ENCODE data around the gene ECEL1. TPM values are rescaled to one million over a fixed set of nuclear protein-coding genes. Genes with fewer than 3 reads are reported as not detected.

The ECEL1 gene
- total RNA-seq, 1 donor from 2014 or later: 0.50 TPM

- Mint-ChIP-seq H3K36me3 (ENCODE audit: low read depth) (no peaks in the 10 kb centered on the region), H3K4me3 (ENCODE audit: low read depth) (no peak overlapping the region), H3K27me3 (ENCODE audit: low read depth) (peaks cover 18% of the 10 kb centered on the region), H3K4me1 (ENCODE audit: low read depth) (no peaks in the 10 kb centered on the region), H3K27ac (no peak overlapping the region), H3K9me3 (no peaks in the 10 kb centered on the region)
- intact Hi-C loops (cut with micrococcal nuclease): no loop called here
- DNase-seq (ENCODE audit: low spot score): no peak
Observed at GRCh38 chr2:232465061-232465460, 22.6 kb downstream of the ECEL1 start.

DNA sequence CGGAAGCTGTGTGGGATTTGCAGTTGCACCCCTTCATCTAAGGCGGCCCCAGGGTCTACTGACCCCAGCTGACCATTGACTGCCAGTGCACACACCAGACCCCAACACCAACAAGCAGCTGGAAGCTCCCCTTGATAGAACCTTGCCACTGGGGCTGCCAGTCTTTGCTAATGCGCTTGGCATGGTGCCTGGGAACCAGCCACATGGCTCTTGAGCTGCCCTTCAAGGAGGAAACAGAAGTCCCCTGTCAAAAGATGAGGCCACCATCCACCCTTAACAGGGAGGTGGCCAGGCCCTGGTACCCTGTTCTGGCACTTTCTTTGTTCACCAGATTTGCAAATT lies 23.1 kb downstream of the ECEL1 start:
- H3K27me3 Mint-ChIP-seq (ENCODE audit: low read depth): peaks cover 20% of the 10 kb centered on the region
- no peak for DNase-seq (ENCODE audit: low spot score)
- H3K27ac Mint-ChIP-seq: no peak overlapping the region
- no peaks in the 10 kb centered on the region for H3K9me3 Mint-ChIP-seq
- H3K4me3 Mint-ChIP-seq (ENCODE audit: low read depth): no peak overlapping the region
- intact Hi-C loops (cut with micrococcal nuclease): no loop called here
- no peaks in the 10 kb centered on the region for H3K36me3 Mint-ChIP-seq (ENCODE audit: low read depth)
- no peaks in the 10 kb centered on the region for H3K4me1 Mint-ChIP-seq (ENCODE audit: low read depth)

DNA sequence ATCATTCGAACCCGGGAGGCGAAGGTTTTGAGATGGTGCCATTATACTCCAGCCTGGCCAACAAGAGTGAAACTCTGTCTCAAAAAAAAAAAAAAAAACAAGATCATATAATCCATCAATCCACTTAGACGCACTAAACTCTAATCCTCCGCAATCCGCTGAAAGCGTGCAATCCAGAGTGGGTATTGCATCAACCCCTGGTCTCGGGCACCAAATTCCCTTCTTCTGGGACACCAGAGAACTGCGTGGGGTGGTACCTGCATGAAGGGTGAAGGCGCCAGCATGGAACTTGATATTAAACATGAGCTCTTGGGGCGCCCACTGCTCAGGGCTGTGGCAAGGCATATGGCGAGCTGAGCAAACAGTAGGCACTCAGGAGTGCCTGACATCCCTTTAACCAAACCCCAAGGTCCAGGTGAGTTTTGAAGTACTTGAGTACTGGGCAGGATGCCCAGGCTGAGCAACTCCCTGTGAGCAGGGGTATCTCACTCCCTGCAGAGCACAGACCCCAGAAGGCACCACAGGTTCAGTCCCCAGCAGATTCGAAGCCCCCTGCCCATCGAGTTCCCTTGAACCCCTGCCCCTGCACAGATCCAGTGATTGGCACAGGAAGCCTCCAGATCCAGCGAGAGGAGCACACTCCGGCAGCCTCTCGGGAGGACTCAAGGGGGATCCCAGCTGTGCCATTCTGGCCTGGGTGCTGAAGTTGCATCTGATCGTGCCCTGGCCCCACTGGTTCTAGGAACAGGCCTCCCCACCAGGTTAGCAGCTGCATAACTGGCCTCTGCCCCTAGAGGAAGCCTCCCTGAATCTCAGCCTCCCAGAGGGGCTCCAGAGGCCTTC lies 23.7 kb downstream of the ECEL1 start:
- H3K36me3 Mint-ChIP-seq (ENCODE audit: low read depth): no peaks in the 10 kb centered on the region
- no peaks in the 10 kb centered on the region for H3K9me3 Mint-ChIP-seq
- DNase-seq (ENCODE audit: low spot score): no peak
- H3K27ac Mint-ChIP-seq: no peak overlapping the region
- peaks cover 14% of the 10 kb centered on the region for H3K27me3 Mint-ChIP-seq (ENCODE audit: low read depth)
- H3K4me1 Mint-ChIP-seq (ENCODE audit: low read depth): no peaks in the 10 kb centered on the region
- no peak overlapping the region for H3K4me3 Mint-ChIP-seq (ENCODE audit: low read depth)
- intact Hi-C loops (cut with micrococcal nuclease): no loop called here

GRCh38 chr2:232460171-232460570 lies 27.5 kb downstream of the ECEL1 start:
- intact Hi-C loops (cut with micrococcal nuclease): no loop called here
- Mint-ChIP-seq H3K27ac (no peak overlapping the region), H3K4me1 (ENCODE audit: low read depth) (no peaks in the 10 kb centered on the region), H3K36me3 (ENCODE audit: low read depth) (no peaks in the 10 kb centered on the region), H3K27me3 (ENCODE audit: low read depth) (peaks cover 9% of the 10 kb centered on the region), H3K4me3 (ENCODE audit: low read depth) (no peak overlapping the region), H3K9me3 (no peaks in the 10 kb centered on the region)
- no peak for DNase-seq (ENCODE audit: low spot score)

- no peak for DNase-seq (ENCODE audit: low spot score)
- intact Hi-C loops (cut with micrococcal nuclease): no loop called here
- Mint-ChIP-seq H3K27me3 (ENCODE audit: low read depth) (peaks cover 9% of the 10 kb centered on the region), H3K27ac (no peak overlapping the region), H3K36me3 (ENCODE audit: low read depth) (no peaks in the 10 kb centered on the region), H3K4me3 (ENCODE audit: low read depth) (no peak overlapping the region), H3K9me3 (no peaks in the 10 kb centered on the region), H3K4me1 (ENCODE audit: low read depth) (no peaks in the 10 kb centered on the region)
Observed at GRCh38 chr2:232459419-232460035, 28.1 kb downstream of the ECEL1 start.

- H3K4me3 Mint-ChIP-seq (ENCODE audit: low read depth): no peak overlapping the region
- no peak for DNase-seq (ENCODE audit: low spot score)
- no peaks in the 10 kb centered on the region for H3K36me3 Mint-ChIP-seq (ENCODE audit: low read depth)
- peaks cover 9% of the 10 kb centered on the region for H3K27me3 Mint-ChIP-seq (ENCODE audit: low read depth)
- H3K27ac Mint-ChIP-seq: no peak overlapping the region
- intact Hi-C loops (cut with micrococcal nuclease): no loop called here
- no peaks in the 10 kb centered on the region for H3K4me1 Mint-ChIP-seq (ENCODE audit: low read depth)
- no peaks in the 10 kb centered on the region for H3K9me3 Mint-ChIP-seq
Observed at GRCh38 chr2:232458661-232459418, 28.8 kb downstream of the ECEL1 start.

GRCh38 chr2:232458051-232458660 lies 29.5 kb downstream of the ECEL1 start:
- intact Hi-C loops (cut with micrococcal nuclease): no loop called here
- H3K4me1 Mint-ChIP-seq (ENCODE audit: low read depth): no peaks in the 10 kb centered on the region
- no peak overlapping the region for H3K4me3 Mint-ChIP-seq (ENCODE audit: low read depth)
- no peaks in the 10 kb centered on the region for H3K36me3 Mint-ChIP-seq (ENCODE audit: low read depth)
- H3K9me3 Mint-ChIP-seq: no peaks in the 10 kb centered on the region
- DNase-seq (ENCODE audit: low spot score): no peak
- no peak overlapping the region for H3K27ac Mint-ChIP-seq
- peaks cover 12% of the 10 kb centered on the region for H3K27me3 Mint-ChIP-seq (ENCODE audit: low read depth)

DNA sequence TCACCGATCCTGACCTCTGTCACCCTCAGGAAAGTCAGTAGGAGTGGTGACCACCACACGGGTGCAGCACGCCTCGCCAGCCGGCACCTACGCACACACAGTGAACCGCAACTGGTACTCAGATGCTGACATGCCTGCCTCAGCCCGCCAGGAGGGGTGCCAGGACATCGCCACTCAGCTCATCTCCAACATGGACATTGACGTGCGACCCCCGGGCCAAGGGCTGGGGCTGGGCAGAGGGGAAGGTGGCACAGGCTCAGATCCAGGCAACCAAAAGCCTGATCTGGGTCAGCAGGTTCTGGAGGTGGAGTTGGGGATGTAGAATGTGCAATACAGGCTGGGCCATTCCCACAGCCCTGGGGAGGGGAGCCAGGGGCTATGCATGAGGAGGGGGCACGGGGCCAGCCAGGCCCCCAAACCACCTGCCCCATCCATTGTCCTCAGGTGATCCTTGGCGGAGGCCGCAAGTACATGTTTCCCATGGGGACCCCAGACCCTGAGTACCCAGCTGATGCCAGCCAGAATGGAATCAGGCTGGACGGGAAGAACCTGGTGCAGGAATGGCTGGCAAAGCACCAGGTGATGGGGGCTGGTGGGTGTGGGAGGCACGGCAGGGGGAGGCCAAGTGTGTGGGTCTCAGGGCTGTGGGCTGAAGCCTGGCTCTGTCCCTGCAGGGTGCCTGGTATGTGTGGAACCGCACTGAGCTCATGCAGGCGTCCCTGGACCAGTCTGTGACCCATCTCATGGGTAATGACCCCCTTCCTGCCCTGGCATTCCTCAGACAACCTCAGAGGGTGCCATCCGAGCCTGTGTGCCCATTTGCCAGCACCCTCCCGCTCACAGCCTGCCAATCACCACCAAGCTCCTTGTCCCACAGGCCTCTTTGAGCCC lies 30.3 kb downstream of the ECEL1 start:
- intact Hi-C loops (cut with micrococcal nuclease): no loop called here
- Mint-ChIP-seq H3K27ac (no peak overlapping the region), H3K4me1 (ENCODE audit: low read depth) (no peaks in the 10 kb centered on the region), H3K4me3 (ENCODE audit: low read depth) (no peak overlapping the region), H3K9me3 (no peaks in the 10 kb centered on the region), H3K36me3 (ENCODE audit: low read depth) (no peaks in the 10 kb centered on the region), H3K27me3 (ENCODE audit: low read depth) (peaks cover 10% of the 10 kb centered on the region)
- no peak for DNase-seq (ENCODE audit: low spot score)

- no peak for DNase-seq (ENCODE audit: low spot score)
- Mint-ChIP-seq H3K9me3 (no peaks in the 10 kb centered on the region), H3K4me1 (ENCODE audit: low read depth) (no peaks in the 10 kb centered on the region), H3K27me3 (ENCODE audit: low read depth) (peaks cover 8% of the 10 kb centered on the region), H3K36me3 (ENCODE audit: low read depth) (no peaks in the 10 kb centered on the region), H3K27ac (no peak overlapping the region), H3K4me3 (ENCODE audit: low read depth) (no peak overlapping the region)
- intact Hi-C loops (cut with micrococcal nuclease): no loop called here
Observed at GRCh38 chr2:232456296-232457120, 31.1 kb downstream of the ECEL1 start.

DNA sequence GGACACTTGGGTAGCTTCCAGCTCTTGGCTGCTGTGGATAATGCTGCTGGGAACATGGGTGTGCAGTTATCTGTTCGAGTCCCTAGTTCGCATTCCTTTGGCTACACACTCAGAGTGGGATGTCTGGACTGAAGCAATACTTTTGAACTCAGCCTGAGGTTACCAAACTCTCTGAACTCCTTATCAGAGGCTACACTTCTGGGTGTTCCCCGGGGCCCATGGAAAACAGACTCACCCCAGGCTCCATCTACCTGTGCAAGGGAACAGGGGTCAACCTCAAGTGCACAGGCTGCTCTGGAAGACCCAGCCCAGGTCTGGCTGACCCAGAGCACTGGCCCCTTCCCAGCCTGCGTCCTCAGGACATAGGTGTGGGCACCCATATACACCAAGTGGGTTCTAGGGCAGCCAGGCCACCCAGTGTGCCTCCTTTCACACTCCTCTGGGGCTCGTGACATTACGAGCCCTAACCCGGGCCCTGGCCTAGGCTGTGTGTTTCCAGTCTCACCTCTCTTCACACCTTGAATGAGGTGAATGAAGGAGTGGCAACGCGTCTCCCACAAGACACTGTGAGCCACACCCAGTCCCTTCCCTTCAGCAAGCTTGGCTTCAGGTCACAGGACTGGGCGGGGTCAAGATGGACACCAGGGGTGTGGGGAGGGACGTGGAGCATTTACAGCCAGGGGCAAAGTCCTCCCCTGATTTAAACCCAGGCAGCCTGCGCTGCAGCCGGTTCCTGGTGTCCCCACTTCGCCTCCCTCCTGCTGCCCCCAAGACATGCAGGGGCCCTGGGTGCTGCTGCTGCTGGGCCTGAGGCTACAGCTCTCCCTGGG lies 32.0 kb downstream of the ECEL1 start, which contains the start of gene ALPI:
Gene ALPI (plus strand): TSS at position 728 of the 830 bp plus-strand sequence. CDS start 47 bp downstream, at position 775.
- no peak within 1 kb of the TSS for H3K27ac Mint-ChIP-seq
- intact Hi-C loops (cut with micrococcal nuclease): no loop called here
- peaks cover 5% of the 10 kb centered on the region for H3K27me3 Mint-ChIP-seq (ENCODE audit: low read depth)
- H3K36me3 Mint-ChIP-seq (ENCODE audit: low read depth): no peaks in the 10 kb centered on the region
- H3K4me3 Mint-ChIP-seq (ENCODE audit: low read depth): no peak within 1 kb of the TSS
- no peaks in the 10 kb centered on the region for H3K9me3 Mint-ChIP-seq
- H3K4me1 Mint-ChIP-seq (ENCODE audit: low read depth): no peaks in the 10 kb centered on the region
- no peak for DNase-seq (ENCODE audit: low spot score)

GRCh38 chr2:232454630-232455029 lies 33.0 kb downstream of the ECEL1 start:
- Mint-ChIP-seq H3K4me1 (ENCODE audit: low read depth) (no peaks in the 10 kb centered on the region), H3K27me3 (ENCODE audit: low read depth) (peaks cover 2% of the 10 kb centered on the region), H3K4me3 (ENCODE audit: low read depth) (no peak overlapping the region), H3K36me3 (ENCODE audit: low read depth) (no peaks in the 10 kb centered on the region), H3K27ac (no peak overlapping the region), H3K9me3 (no peaks in the 10 kb centered on the region)
- DNase-seq (ENCODE audit: low spot score): no peak
- intact Hi-C loops (cut with micrococcal nuclease): no loop called here
